GM10248 (cell line): ENCODE measurements around the gene GOLGA5.

Experiments used
- CTCF ChIA-PET: fragments of 300-600 bp; sonication (Branson Sonifier 250); formaldehyde crosslinking; extraction: SDS; loops from one replicate; lab custom pipeline; 2021; ENCODE audit warnings: antibody characterized with exemption; lab: Yijun Ruan, JAX
- POLR2A ChIA-PET: fragments of 350-650 bp; sonication (Branson Sonifier 250); formaldehyde crosslinking; extraction: SDS; loops from one replicate; lab custom pipeline; 2020; ENCODE audit warnings: antibody characterized with exemption; lab: Yijun Ruan, JAX
- DNase-seq: peaks from one replicate; pipeline ENCODE4 v3.0.0; 2012; ENCODE audit errors: extremely low spot score
- CTCF ChIP-seq: IDR thresholded peaks from 2 replicates; pipeline ENCODE4 v1.5.1; 2012; ENCODE audit warnings: mild to moderate bottlenecking, low read depth; ENCODE audit errors: extremely low read depth, missing control alignments, control extremely low read depth

Gene GOLGA5

DNA sequence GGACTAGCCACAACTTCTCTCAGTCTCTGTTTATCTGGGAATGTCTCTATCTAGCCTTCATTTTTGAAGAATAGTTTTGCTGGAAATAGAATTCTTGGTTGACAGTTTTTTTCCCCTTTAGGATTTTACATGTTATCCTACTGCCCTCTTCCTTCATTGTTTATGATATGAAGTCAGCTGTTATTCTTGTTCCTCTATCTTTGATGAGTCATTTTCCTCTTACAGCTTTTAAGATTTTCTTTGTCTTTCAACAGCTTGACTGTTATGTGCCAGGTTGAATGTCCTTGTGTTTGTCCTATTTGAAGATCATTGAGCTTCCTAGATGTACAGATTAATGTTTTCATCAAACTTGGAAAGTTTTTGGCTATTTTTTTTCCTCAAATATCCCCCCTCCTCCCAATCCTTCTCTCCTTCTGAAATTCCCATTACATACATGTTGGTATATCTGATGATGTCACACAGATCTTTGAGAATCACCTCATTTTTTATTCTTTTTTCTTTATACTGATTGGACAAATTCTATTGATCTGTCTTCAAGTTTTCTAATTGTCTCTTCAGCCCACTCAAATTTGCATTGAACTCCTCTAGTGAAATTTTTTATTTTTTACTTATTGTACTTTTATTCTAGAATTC lies 4.5 kb upstream of the GOLGA5 start:
- no peak for DNase-seq
- ChIA-PET POLR2A (no interaction called here), CTCF (interaction anchor here (11.1 kb wide), 1 partner anchor 77 kb away, joined by 177 read pairs; no protein-coding TSS in a partner anchor)
- no peak for TF ChIP-seq CTCF

GRCh38 chr14:92792885-92793284 lies 1.2 kb upstream of the GOLGA5 start:
- ChIA-PET CTCF (interaction anchor here (0.7 to 1.5 kb wide), 3 partner anchors 12 to 78 kb away, joined by 3 read pairs; no protein-coding TSS in a partner anchor), POLR2A (no interaction called here)
- TF ChIP-seq CTCF: no peak
- DNase-seq: no peak

GRCh38 chr14:92794547-92794941 lies 439 bp downstream of the GOLGA5 start:
- ChIA-PET CTCF (interaction anchor here (1.5 kb wide), 1 partner anchor 46 kb away, joined by 3 read pairs; the partner anchor contains the start of gene LGMN), POLR2A (interaction anchor here (1.1 to 1.4 kb wide), 2 partner anchors 46 kb away, joined by 3 to 8 read pairs; partner anchors contain the start of gene LGMN)
- TF ChIP-seq CTCF: no peak

DNA sequence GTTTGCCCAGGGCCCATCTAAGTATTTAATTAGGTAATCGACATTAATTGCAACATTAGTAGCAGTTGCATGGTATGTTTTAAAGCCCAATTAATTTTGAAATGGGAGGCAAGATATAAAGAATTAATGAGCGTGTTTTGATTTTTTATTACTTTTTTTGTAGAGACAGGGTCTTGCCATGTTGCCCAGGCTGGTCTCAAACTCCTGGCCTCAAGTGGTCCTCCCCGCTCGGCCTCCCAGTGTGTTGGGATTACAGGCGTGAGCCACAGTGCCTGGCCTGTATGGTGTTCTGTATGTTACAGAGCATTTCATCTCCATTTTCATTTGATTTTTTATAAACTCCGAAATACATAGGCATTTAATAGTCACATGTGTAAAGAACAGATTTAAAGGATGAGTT lies 856 bp downstream of the GOLGA5 start:
- no peak for TF ChIP-seq CTCF
- no peak for DNase-seq
- ChIA-PET POLR2A (interaction anchor here (1.4 kb wide), 1 partner anchor 46 kb away, joined by 3 read pairs; the partner anchor contains the start of gene LGMN), CTCF (interaction anchor here (1.0 kb wide), 1 partner anchor 10 kb away, joined by 4 read pairs; no protein-coding TSS in a partner anchor)

More at GRCh38 chr14:92794547-92794941, 439 bp downstream of the GOLGA5 start:
- no peak for DNase-seq

DNA sequence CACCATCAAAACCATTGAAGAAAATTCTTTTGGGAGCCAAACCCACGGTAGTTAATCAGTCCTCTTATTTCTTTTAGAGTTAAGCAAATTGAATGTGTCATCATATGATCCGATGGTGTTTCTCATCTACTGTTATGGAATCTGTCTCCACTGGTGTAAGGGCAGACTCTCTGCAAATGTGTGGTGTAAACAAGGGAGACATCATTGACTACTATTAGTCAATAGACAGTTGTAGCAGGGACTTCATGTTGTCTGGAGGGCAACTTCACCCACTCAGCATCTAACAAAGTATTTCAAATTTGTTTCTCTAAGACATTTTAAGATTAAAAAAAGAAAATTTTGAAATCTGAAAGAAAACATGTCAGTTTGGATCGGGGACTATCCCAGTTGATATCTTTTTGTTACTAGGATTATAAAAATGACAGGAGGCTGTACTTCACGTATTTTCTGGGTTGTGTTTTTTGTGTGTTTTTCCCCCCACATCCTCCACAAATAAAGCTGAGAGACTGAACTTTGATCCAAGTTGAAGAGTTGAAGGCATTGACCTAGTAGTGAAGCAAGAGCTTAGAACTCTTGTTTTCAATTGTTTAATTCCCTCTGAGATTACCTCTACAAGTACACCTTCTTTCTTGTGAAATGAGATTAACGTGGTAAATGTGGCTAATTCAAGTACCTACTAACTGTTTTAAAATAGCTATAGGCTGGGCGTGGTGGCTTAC lies 4.0 kb downstream of the GOLGA5 start:
- DNase-seq: no peak
- ChIA-PET POLR2A (interaction anchor here (0.8 kb wide), 1 partner anchor 49 kb away, joined by 3 read pairs; the partner anchor contains the start of gene LGMN), CTCF (interaction anchor here (1.4 to 1.7 kb wide), 2 partner anchors 13 to 24 kb away, joined by 3 to 5 read pairs; no protein-coding TSS in a partner anchor)
- TF ChIP-seq CTCF: no peak

DNA sequence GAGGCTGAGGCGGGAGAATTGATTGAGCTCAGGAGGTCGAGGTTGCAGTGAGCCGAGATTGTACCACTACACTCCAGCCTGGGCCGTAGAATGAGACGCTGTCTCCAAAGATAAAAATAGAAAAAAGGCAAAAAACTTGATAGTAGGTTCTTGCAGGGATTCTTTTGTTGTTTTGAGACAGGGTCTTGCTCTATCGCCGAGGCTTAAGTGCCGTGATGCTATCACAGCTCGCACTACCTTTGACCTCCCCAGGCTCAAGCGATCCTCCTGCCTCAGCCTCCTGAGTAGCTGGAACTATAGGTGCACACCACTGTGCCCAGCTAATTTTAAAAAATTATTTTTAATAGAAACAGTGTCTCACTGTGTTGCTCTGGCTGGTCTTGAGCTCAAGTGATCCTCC lies 4.7 kb downstream of the GOLGA5 start:
- no peak for DNase-seq
- ChIA-PET POLR2A (interaction anchor here (0.5 to 0.8 kb wide), 3 partner anchors 10 to 89 kb away, joined by 3 to 6 read pairs (median 4); partner anchors contain the start of gene LGMN), CTCF (interaction anchor here (1.0 to 1.7 kb wide), 3 partner anchors 13 to 23 kb away, joined by 3 to 5 read pairs (median 3); no protein-coding TSS in a partner anchor)
- no peak for TF ChIP-seq CTCF
